Activated T-cell treated with anti-CD3 and anti-CD28 coated beads, Interleukin-2, amount 50 U/mL, for 72 hours (primary cell): ENCODE results near the gene HEATR9. TPM values are rescaled to one million over a fixed set of nuclear protein-coding genes. Genes with fewer than 3 reads are reported as not detected.
A peak's percentile ranks its signal among the peaks of the same experiment; 100 is the strongest.

Experiments
- ATAC-seq, 2 donors: fragments of 150-1000 bp; cut with Tn5 transposase; replicated peaks in 1 of 2; 2 replicates each; pipeline ENCODE4 v1.10.0; 2021; ENCODE audit warnings: moderate library complexity in 2 of 2, mild to moderate bottlenecking in 1 of 2
- DNase-seq, 2 donors: peaks; one replicate each; pipeline ENCODE4 v3.0.0; 2021 to 2022; ENCODE audit warnings: mixed read lengths in 1 of 2
- H3K27ac Mint-ChIP-seq: one replicate; pipeline ENCODE4 v1.8.0; 2022; ENCODE audit warnings: mild to moderate bottlenecking, moderate library complexity, mixed read lengths
- H3K27me3 Mint-ChIP-seq: one replicate; pipeline ENCODE4 v1.8.0; 2022; ENCODE audit warnings: low read depth, mixed read lengths
- H3K36me3 Mint-ChIP-seq, 2 donors: one replicate each; pipeline ENCODE4 v1.8.0; 2022; ENCODE audit warnings: mixed read lengths in 2 of 2, mild to moderate bottlenecking in 1 of 2; ENCODE audit not compliant: insufficient read depth in 2 of 2
- H3K4me1 Mint-ChIP-seq: one replicate; pipeline ENCODE4 v1.8.0; 2022; ENCODE audit warnings: low read depth, mixed read lengths
- H3K4me3 Mint-ChIP-seq, 2 donors: one replicate each; pipeline ENCODE4 v1.8.0; 2022; ENCODE audit warnings: mild to moderate bottlenecking in 2 of 2, mixed read lengths in 2 of 2, moderate library complexity in 2 of 2
- H3K9me3 Mint-ChIP-seq, 2 donors: one replicate each; pipeline ENCODE4 v1.8.0; 2022; ENCODE audit warnings: mixed read lengths in 2 of 2
- total RNA-seq, 2 donors: library from RNA; stranded (reverse); gene quantifications; one replicate each; pipeline ENCODE4 v1.2.3, GENCODE V29; 2022

The HEATR9 gene
- total RNA-seq, 2 donors from 2014 or later, result 0.46 to 1.8 TPM

DNA sequence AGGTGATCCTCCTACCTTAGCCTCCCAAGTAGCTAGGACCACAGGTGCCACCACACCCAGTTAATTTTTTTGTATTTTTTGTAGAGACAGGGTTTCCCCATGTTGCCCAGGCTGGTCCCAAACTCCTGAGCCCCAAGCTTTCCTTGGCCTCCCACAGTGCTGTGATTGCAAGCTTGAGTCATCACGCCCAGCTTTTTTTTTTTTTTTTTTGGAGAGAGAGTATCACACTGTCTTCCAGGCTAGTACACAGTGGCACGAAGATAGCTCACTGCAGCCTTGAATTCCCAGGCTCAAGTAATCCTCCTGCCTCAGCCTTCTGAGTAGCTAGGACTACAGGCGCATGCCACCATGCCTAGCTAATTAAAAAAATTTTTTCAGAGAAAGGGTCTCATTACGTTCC is 27.2 kb downstream of the HEATR9 start:
- ATAC-seq, result no peak
- H3K9me3 Mint-ChIP-seq, result no peaks in the 10 kb centered on the region
- no peaks in the 10 kb centered on the region for H3K27me3 Mint-ChIP-seq
- no peaks in the 10 kb centered on the region for H3K4me1 Mint-ChIP-seq
- no peak for DNase-seq
- H3K27ac Mint-ChIP-seq, result no peak overlapping the region
- no peak overlapping the region for H3K4me3 Mint-ChIP-seq
- peaks cover 16 to 45% of the 10 kb centered on the region in 2 donors for H3K36me3 Mint-ChIP-seq

DNA sequence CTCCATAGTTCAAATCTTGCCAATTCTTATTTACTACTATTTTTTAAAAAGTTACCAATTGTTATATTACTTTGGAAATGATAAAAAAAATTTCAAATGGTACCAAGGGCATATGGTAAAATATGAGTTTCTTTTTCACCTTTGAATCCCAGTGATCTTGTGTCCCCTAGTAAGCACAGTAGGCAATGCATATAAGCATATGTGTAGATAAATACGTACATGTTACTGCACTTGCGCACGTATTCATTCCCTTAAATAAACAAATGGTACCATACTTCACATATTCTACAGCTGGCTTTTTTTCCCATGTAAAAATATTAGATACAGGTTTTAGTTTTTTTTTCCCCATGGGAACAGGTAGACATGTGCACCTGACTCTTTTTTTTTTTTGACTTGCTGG is 27.6 kb downstream of the HEATR9 start:
- H3K27me3 Mint-ChIP-seq, result no peaks in the 10 kb centered on the region
- no peaks in the 10 kb centered on the region for H3K9me3 Mint-ChIP-seq
- ATAC-seq (no peak), DNase-seq (no peak)
- H3K27ac Mint-ChIP-seq, result peak overlapping the region; percentile 61
- H3K4me1 Mint-ChIP-seq, result no peaks in the 10 kb centered on the region
- peaks cover 19 to 49% of the 10 kb centered on the region in 2 donors for H3K36me3 Mint-ChIP-seq
- H3K4me3 Mint-ChIP-seq, result no peak overlapping the region

- no peaks in the 10 kb centered on the region for H3K27me3 Mint-ChIP-seq
- ATAC-seq (no peak), DNase-seq (no peak)
- H3K9me3 Mint-ChIP-seq, result no peaks in the 10 kb centered on the region
- no peak overlapping the region for H3K4me3 Mint-ChIP-seq
- H3K36me3 Mint-ChIP-seq, result peaks cover 5 to 57% of the 10 kb centered on the region in 2 donors
- H3K4me1 Mint-ChIP-seq, result no peaks in the 10 kb centered on the region
- peak overlapping the region; percentile 44 for H3K27ac Mint-ChIP-seq
Observed at GRCh38 chr17:35825206-35825605, 43.5 kb downstream of the HEATR9 start.

- ATAC-seq (no peak), DNase-seq (no peak)
- peak overlapping the region; percentile 13 for H3K27ac Mint-ChIP-seq
- no peak overlapping the region for H3K4me3 Mint-ChIP-seq
- H3K4me1 Mint-ChIP-seq, result peaks cover 24% of the 10 kb centered on the region
- no peaks in the 10 kb centered on the region for H3K27me3 Mint-ChIP-seq
- H3K36me3 Mint-ChIP-seq, result peaks cover 4 to 56% of the 10 kb centered on the region in 2 donors
- no peaks in the 10 kb centered on the region for H3K9me3 Mint-ChIP-seq
Observed at GRCh38 chr17:35821308-35821707, 47.4 kb downstream of the HEATR9 start.

- peak overlapping the region; percentile 33 for H3K27ac Mint-ChIP-seq
Observed at GRCh38 chr17:35819455-35819854, 49.2 kb downstream of the HEATR9 start.

GRCh38 chr17:35817196-35817595 is 51.5 kb downstream of the HEATR9 start:
- ATAC-seq (no peak), DNase-seq (no peak)
- Mint-ChIP-seq H3K4me3 (no peak overlapping the region), H3K27me3 (no peaks in the 10 kb centered on the region), H3K9me3 (no peaks in the 10 kb centered on the region), H3K36me3 (peaks cover 5 to 34% of the 10 kb centered on the region in 2 donors), H3K27ac (no peak overlapping the region), H3K4me1 (peaks cover 61% of the 10 kb centered on the region)

More at GRCh38 chr17:35819455-35819854, 49.2 kb downstream of the HEATR9 start:
- Mint-ChIP-seq H3K36me3 (peaks cover 4 to 40% of the 10 kb centered on the region in 2 donors), H3K4me1 (peaks cover 42% of the 10 kb centered on the region), H3K27me3 (no peaks in the 10 kb centered on the region), H3K4me3 (no peak overlapping the region), H3K9me3 (no peaks in the 10 kb centered on the region)
- DNase-seq, result no peak
- no peak for ATAC-seq

DNA sequence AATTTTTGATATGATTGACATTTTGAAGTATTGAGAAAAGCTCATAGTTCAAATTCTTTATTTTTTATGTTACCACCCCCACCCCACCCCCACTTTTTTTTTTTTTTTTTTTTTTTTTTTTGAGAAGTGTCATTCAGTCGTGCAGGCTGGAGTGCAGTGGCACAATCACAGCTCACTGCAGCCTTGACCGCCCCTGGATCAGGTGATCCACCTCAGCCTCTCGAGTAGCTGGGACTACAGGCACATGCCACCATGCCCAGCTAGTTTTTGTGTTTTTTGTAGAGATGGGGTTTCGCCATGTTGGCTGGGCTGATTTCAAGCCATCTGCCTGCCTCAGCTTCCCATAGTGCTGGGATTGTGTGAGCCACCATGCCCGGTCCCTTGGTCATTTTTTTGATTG is 52.0 kb downstream of the HEATR9 start:
- Mint-ChIP-seq H3K27ac (no peak overlapping the region), H3K36me3 (peaks cover 5 to 33% of the 10 kb centered on the region in 2 donors)

GRCh38 chr17:35812456-35812855 is 56.2 kb downstream of the HEATR9 start:
- Mint-ChIP-seq H3K4me1 (peaks cover 78% of the 10 kb centered on the region), H3K27me3 (no peaks in the 10 kb centered on the region), H3K9me3 (no peaks in the 10 kb centered on the region), H3K4me3 (no peak overlapping the region), H3K27ac (no peak overlapping the region), H3K36me3 (peaks cover 6 to 23% of the 10 kb centered on the region in 2 donors)
- ATAC-seq, result no peak
- DNase-seq, result no peak

More for the DNA sequence above, 52.0 kb downstream of the HEATR9 start:
- DNase-seq, result no peak
- no peak for ATAC-seq
- Mint-ChIP-seq H3K9me3 (no peaks in the 10 kb centered on the region), H3K4me3 (no peak overlapping the region), H3K27me3 (no peaks in the 10 kb centered on the region), H3K4me1 (peaks cover 66% of the 10 kb centered on the region)

GRCh38 chr17:35811759-35812158 is 56.9 kb downstream of the HEATR9 start:
- Mint-ChIP-seq H3K4me1 (peaks cover 78% of the 10 kb centered on the region), H3K27me3 (no peaks in the 10 kb centered on the region), H3K27ac (peak overlapping the region; percentile 81), H3K36me3 (peaks cover 6 to 20% of the 10 kb centered on the region in 2 donors), H3K4me3 (peak overlapping the region; percentile 54 to 58), H3K9me3 (no peaks in the 10 kb centered on the region)
- DNase-seq (no peak), ATAC-seq (no peak)

DNA sequence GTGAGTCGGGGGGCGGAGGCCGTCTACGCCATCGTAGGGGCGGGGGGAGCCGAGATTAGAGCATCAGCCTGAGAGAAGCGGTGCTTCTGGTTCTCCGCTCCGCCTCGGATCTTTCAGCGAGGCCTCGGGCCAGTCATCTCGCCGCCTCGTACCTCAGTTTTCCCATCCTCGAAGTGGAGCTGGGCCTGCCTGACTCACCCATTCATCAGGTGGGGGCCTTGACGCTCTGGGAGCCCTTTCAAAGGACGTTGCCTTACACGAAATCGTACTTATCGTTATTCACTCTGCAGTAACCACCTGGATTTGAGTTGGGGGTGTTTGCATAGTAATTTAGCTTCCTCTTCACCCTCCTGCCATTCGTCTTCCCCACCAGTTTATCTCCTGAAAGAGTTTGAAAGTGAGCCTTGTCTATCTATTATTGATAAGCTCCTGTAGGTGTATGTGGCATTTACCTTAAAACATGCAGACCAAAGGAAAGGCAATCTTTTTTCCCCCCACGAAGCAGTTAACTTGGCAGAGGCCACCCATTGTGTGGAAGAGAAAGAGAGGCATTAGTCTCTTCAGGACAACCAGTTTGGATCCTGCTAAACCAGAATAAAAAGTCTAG is 58.7 kb downstream of the HEATR9 start:
- Mint-ChIP-seq H3K27ac (peak overlapping the region; percentile 94), H3K9me3 (no peaks in the 10 kb centered on the region), H3K27me3 (no peaks in the 10 kb centered on the region), H3K4me3 (peak overlapping the region; percentile 87 to 88), H3K36me3 (peaks cover 6 to 20% of the 10 kb centered on the region in 2 donors), H3K4me1 (peaks cover 65% of the 10 kb centered on the region)
- DNase-seq, result peak; percentile 44 to 53
- ATAC-seq, result peak; percentile 1 to 2

GRCh38 chr17:35808962-35809854 is 59.5 kb downstream of the HEATR9 start, which contains the start of gene TAF15:
TAF15 (plus strand) TSS chr17:35809484; CDS start chr17:35809570, 86 bp downstream.
- peaks cover 63% of the 10 kb centered on the region for H3K4me1 Mint-ChIP-seq
- peak within 1 kb of the TSS; percentile 94 for H3K27ac Mint-ChIP-seq
- DNase-seq, result peak; percentile 96 to 98
- H3K27me3 Mint-ChIP-seq, result no peaks in the 10 kb centered on the region
- peak within 1 kb of the TSS; percentile 87 to 88 for H3K4me3 Mint-ChIP-seq
- peaks cover 6 to 20% of the 10 kb centered on the region in 2 donors for H3K36me3 Mint-ChIP-seq
- H3K9me3 Mint-ChIP-seq, result no peaks in the 10 kb centered on the region
- ATAC-seq, result peak; percentile 93 to 95

DNA sequence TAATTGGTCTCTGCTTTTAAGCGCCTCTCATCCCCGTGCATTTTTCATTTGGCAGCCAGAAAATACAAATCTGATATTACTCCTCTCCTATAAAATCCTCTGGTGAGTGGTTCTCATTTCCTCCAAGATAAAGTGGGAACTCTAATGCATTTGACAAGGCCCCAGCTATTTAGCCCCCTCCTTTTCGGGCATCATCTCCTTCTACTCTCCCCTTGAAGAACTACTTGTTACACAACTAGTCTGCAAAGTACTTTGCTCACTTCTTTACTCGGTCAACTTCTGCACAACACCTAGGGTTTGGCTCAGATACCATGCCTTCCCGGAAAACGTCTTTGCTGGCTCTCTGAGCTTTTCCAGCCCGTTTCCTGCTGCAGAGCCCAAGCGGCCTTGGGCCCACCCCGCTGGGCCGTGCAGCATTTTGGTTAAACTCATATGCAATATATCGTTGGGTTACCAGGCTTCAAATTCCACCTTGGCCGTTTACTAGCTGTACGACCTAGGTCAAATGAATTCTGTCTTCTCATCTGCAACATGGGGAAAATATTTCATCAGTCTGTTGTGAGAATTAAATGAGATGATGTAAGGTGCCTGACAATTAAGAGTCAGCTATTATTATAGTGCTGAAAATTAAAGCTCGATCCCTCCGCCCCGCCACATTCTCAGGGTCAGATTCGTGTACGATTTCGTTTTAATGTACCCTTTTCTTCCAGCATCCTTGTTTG is 60.3 kb downstream of the HEATR9 start:
- Mint-ChIP-seq H3K4me3 (peak overlapping the region; percentile 87 to 88), H3K27me3 (no peaks in the 10 kb centered on the region), H3K27ac (peak overlapping the region; percentile 94), H3K4me1 (peaks cover 58% of the 10 kb centered on the region), H3K36me3 (peaks cover 6 to 15% of the 10 kb centered on the region in 2 donors), H3K9me3 (no peaks in the 10 kb centered on the region)
- no peak for ATAC-seq
- peak in 1 of 2 donors; percentile 16 for DNase-seq
